GM12878 (cell line): Measurements from ENCODE around the gene PHF2. TPM values are rescaled to one million over a fixed set of nuclear protein-coding genes. Genes with fewer than 3 reads are reported as not detected.
A peak's percentile ranks its signal among the peaks of the same experiment; 100 is the strongest.

ENCODE experiments used
- ATAC-seq: fragments of 200-7000 bp; cut with Tn5 transposase; 3 replicates; pipeline ENCODE4 v1.9.1; 2020; ENCODE audit warnings: mild to moderate bottlenecking, moderate library complexity
- BruUV-seq: library from RNA; stranded (reverse); fragments of 400-500 nt; replicated peaks from 2 replicates; lab custom pipeline; 2021; lab: Mats Ljungman, UMichigan
- CTCF ChIA-PET: fragments of 300-600 bp; sonication (Branson Sonifier 250); formaldehyde crosslinking; extraction: SDS; loops from one replicate; lab custom pipeline; 2021; ENCODE audit warnings: inconsistent platforms; lab: Yijun Ruan, JAX
- POLR2A ChIA-PET: fragments of 350-600 bp; formaldehyde crosslinking; extraction: SDS; loops from one replicate; lab custom pipeline; 2021; ENCODE audit warnings: inconsistent platforms; lab: Charles Lee
- RAD21 ChIA-PET: fragments of 300-600 bp; sonication (Branson Sonifier 250); formaldehyde crosslinking; loops from one replicate; lab custom pipeline; 2023; ENCODE audit warnings: antibody characterized with exemption; ENCODE audit not compliant: unreplicated experiment; lab: Charles Lee
- SMC1A ChIA-PET: fragments of 300-600 bp; sonication (Branson Sonifier 250); formaldehyde crosslinking; loops from one replicate; lab custom pipeline; 2023; ENCODE audit not compliant: unreplicated experiment, uncharacterized antibody; lab: Charles Lee
- DNase-seq: peaks from one replicate; pipeline ENCODE4 v3.0.0-alpha.2; 2011; ENCODE audit warnings: low read depth, low spot score
- FAIRE-seq: peaks from 3 replicates; lab custom pipeline; 2011; peaks lifted over from hg19 to GRCh38; lab: Jason Lieb, UNC
- H2AFZ ChIP-seq: 2 replicates; pipeline ENCODE4 v1.6.0; 2011; ENCODE audit warnings: low read depth, low read length, control low read depth; ENCODE audit not compliant: control insufficient read depth
- H3K27ac ChIP-seq: 2 replicates; pipeline ENCODE4 v1.5.1; 2011; ENCODE audit warnings: control low read depth; ENCODE audit not compliant: control insufficient read depth, insufficient read depth
- H3K27me3 ChIP-seq, 2 experiments: replicated peaks in 1 of 2; 2 replicates each; pipeline versions ENCODE4 v1.6.0 to v1.6.1; 2011; ENCODE audit warnings: low read length in 1 of 2; ENCODE audit not compliant: control insufficient read depth in 2 of 2, insufficient read depth in 2 of 2
- H3K36me3 ChIP-seq, 2 experiments: 2 replicates each; pipeline ENCODE4 v1.5.1; 2011; ENCODE audit warnings: low read length in 1 of 2; ENCODE audit not compliant: control insufficient read depth in 2 of 2, insufficient read depth in 2 of 2
- H3K4me1 ChIP-seq: 2 replicates; pipeline ENCODE4 v1.6.1; 2011; ENCODE audit warnings: mild to moderate bottlenecking, low read length, moderate library complexity, mixed read lengths; ENCODE audit not compliant: control insufficient read depth, insufficient read depth
- H3K4me2 ChIP-seq: 2 replicates; pipeline ENCODE4 v1.6.0; 2011; ENCODE audit warnings: control low read depth; ENCODE audit not compliant: control insufficient read depth, insufficient read depth
- H3K4me3 ChIP-seq: fragments of 200-600 bp; sonication (generic); 2 replicates; pipeline ENCODE4 v1.5.1; 2016
- H3K79me2 ChIP-seq: 2 replicates; pipeline ENCODE4 v1.6.0; 2011; ENCODE audit warnings: low read length; ENCODE audit not compliant: control insufficient read depth, insufficient read depth
- H3K9ac ChIP-seq: 2 replicates; pipeline ENCODE4 v1.8.0; 2011; ENCODE audit warnings: low read length, control low read depth, mixed read lengths; ENCODE audit not compliant: control insufficient read depth, insufficient read depth
- H3K9me3 ChIP-seq: replicated peaks from 3 replicates; pipeline ENCODE4 v1.5.1; 2011; ENCODE audit warnings: mild to moderate bottlenecking, low read length; ENCODE audit not compliant: control insufficient read depth, insufficient read depth
- H4K20me1 ChIP-seq: 2 replicates; pipeline ENCODE4 v1.6.0; 2011; ENCODE audit not compliant: control insufficient read depth, insufficient read depth
- DPF2 ChIP-seq: fragments of 450-650 bp; IDR thresholded peaks from 2 replicates; pipeline ENCODE4 v1.6.1; 2017; ENCODE audit warnings: mild to moderate bottlenecking
- FOS ChIP-seq: IDR thresholded peaks from 3 replicates; pipeline ENCODE4 v1.6.1; 2011; ENCODE audit warnings: borderline replicate concordance; ENCODE audit not compliant: insufficient read length; ENCODE audit errors: extremely low read depth
- GATAD2B ChIP-seq: fragments of 450-650 bp; conservative IDR thresholded peaks from 2 replicates; pipeline ENCODE4 v1.6.1; 2017; ENCODE audit warnings: low read depth, mild to moderate bottlenecking, moderate library complexity
- IKZF1 ChIP-seq: fragments of 450-650 bp; conservative IDR thresholded peaks from 2 replicates; pipeline ENCODE4 v1.6.1; 2017; ENCODE audit warnings: antibody characterized with exemption, mild to moderate bottlenecking
- LARP7 ChIP-seq: fragments of 450-650 bp; IDR thresholded peaks from 2 replicates; pipeline ENCODE4 v1.6.1; 2017; ENCODE audit warnings: mild to moderate bottlenecking
- NFYB ChIP-seq: IDR thresholded peaks from 2 replicates; pipeline ENCODE4 v1.6.1; 2011; ENCODE audit warnings: low read depth, mild to moderate bottlenecking, low read length, improper control_type of control experiment, moderate library complexity; ENCODE audit not compliant: insufficient read depth
- NR2F1 ChIP-seq: fragments of 450-650 bp; conservative IDR thresholded peaks from 2 replicates; pipeline ENCODE4 v1.6.1; 2017; ENCODE audit warnings: mild to moderate bottlenecking
- RB1 ChIP-seq: fragments of 450-650 bp; formaldehyde crosslinking; IDR thresholded peaks from 2 replicates; pipeline ENCODE4 v1.6.1; 2017; ENCODE audit warnings: mild to moderate bottlenecking, borderline replicate concordance
- ZNF274 ChIP-seq: IDR thresholded peaks from one replicate; pipeline ENCODE4 v1.8.0; 2011; ENCODE audit not compliant: insufficient read length, insufficient read depth
- ZZZ3 ChIP-seq: IDR thresholded peaks from 2 replicates; pipeline ENCODE4 v1.6.1; 2011; ENCODE audit warnings: low read depth; ENCODE audit not compliant: control insufficient read depth, insufficient read length
- WGBS: methylation state at CpG from one replicate; pipeline ENCODE4 v1.1.6; 2016; ENCODE audit warnings: low lambda C conversion rate; ENCODE audit not compliant: insufficient replicate concordance, insufficient coverage; ENCODE audit errors: missing lambda C conversion rate; 5-methylcytosine and 5-hydroxymethylcytosine counted together
- in situ Hi-C: fragments of 300-500 bp; cut with MboI; formaldehyde crosslinking; loops from 9 replicates; pipeline ENCODE4 v1.14.3; 2018; ENCODE audit warnings: mixed read lengths
- intact Hi-C: fragments of 100-400 bp; cut with micrococcal nuclease; formaldehyde crosslinking; loops from one replicate; pipeline ENCODE4 v1.14.2; 2022; ENCODE audit not compliant: unreplicated experiment
- polyA plus RNA-seq, 11 experiments: library from polyadenylated mRNA; depleted of rRNA in 4 of 11; unstranded in 6 of 11; stranded (reverse) in 5 of 11; fragments of >200 nt; fragmentation: Nextera tagmentation in 4 of 11; fragmentation: Illumina TruSeq in 1 of 11; extraction: Ambion mirVana in 4 of 11; extraction: Trizol in 1 of 11; gene quantifications; 1 replicate in 1 of 11; 2 replicates in 10 of 11; pipeline versions ENCODE4 v1.2.1 to v1.2.3, GENCODE V29; 2011 to 2016; ENCODE audit warnings: inconsistent platforms in 2 of 11, missing spikeins in 2 of 11, low read depth in 1 of 11
- total RNA-seq, 4 experiments: library from RNA; depleted of rRNA in 3 of 4; stranded (reverse); fragments of >200 nt in 3 of 4; fragmentation: Illumina TruSeq in 1 of 4; extraction: Trizol in 1 of 4; gene quantifications; 2 replicates each; pipeline versions ENCODE4 v1.2.1 to v1.2.3, GENCODE V29; 2013 to 2021
- TF ChIP-seq, protein P1 (sequence below): fragments of 450-650 bp; IDR thresholded peaks from 2 replicates; pipeline ENCODE4 v1.6.1; 2017; ENCODE audit warnings: antibody characterized with exemption, mild to moderate bottlenecking, moderate library complexity
- TF ChIP-seq, protein P2 (sequence below): fragments of 450-650 bp; IDR thresholded peaks from 2 replicates; pipeline ENCODE4 v1.6.1; 2017; ENCODE audit warnings: low read depth, mild to moderate bottlenecking, moderate library complexity
- TF ChIP-seq, protein P3 (sequence below): fragments of 450-650 bp; conservative IDR thresholded peaks from 2 replicates; pipeline ENCODE4 v1.6.1; 2017; ENCODE audit warnings: mild to moderate bottlenecking, moderate library complexity

Gene PHF2
- total and polyA plus RNA-seq, 10 of the 15 experiments (the other 5 are each of a cell fraction or from before 2014, with no cell fraction given), result 0.34 to 13.3 (median 5.5) TPM

DNA sequence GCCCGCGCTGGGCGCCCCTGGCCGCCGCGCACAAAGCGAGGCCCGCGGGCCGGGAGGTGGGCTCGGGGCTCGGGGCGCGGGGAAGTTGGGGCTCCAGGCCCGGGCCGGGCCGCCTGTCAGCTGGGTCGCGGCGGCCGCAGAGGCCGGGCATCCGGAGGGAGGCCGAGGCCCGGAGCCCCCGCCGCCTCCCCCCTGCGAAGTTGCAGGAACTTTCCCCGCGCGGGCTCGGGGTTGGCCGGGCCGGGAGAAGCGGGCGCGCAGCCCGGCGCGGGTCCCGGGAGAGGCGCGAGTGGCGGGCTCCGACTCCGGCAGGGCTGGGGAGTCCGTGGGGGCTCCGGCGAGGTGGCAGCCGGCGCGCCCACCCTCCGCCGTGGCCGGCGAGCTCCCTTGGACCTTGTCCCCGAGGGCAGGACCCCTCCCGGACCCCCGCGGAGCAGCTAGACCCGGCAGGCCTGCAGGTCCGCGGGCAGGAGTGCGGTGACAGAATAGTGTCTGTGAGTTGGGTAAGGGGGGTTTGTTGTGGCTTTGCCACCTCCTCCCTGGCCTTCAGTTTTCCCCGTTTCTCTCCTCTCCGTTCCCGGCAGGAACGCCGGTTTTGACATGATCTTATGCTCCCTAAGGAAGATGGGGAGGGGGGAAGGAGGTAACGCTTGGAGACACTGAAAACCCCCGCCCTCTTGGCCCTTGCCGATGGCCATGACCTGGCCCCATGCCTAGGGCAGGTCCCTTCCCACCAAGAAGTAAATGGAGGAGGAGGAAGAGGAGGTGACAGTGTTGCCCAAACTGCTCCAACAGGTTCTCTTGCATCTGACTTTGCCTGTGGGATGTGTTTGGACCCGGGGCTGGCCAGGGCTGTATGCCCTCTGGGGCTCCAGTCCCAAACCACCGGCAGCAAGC lies 942 bp downstream of the PHF2 start:
- RAD21 ChIA-PET, result no interaction called here
- peaks cover 6% of the 10 kb centered on the region for H3K79me2 ChIP-seq
- no peaks in the 10 kb centered on the region for H3K27me3 ChIP-seq
- H3K9ac ChIP-seq, result peak overlapping the region; percentile 74
- TF ChIP-seq FOS (no peak), DPF2 (peak; percentile 42; the same call in 1 of the 2 replicates), ZNF274 (no peak), LARP7 (peak; percentile 47; the same call in 1 of the 2 replicates), GATAD2B (0 out of 2 replicates have a peak, but pooled peaks have one; percentile 54), RB1 (peak; percentile 26; the same call in 1 of the 2 replicates), NFYB (no peak), IKZF1 (peak; percentile 34; the same call in 1 of the 2 replicates), NR2F1 (0 out of 2 replicates have a peak, but pooled peaks have one; percentile 29), ZZZ3 (no peak)
- TF ChIP-seq, protein P1, sequence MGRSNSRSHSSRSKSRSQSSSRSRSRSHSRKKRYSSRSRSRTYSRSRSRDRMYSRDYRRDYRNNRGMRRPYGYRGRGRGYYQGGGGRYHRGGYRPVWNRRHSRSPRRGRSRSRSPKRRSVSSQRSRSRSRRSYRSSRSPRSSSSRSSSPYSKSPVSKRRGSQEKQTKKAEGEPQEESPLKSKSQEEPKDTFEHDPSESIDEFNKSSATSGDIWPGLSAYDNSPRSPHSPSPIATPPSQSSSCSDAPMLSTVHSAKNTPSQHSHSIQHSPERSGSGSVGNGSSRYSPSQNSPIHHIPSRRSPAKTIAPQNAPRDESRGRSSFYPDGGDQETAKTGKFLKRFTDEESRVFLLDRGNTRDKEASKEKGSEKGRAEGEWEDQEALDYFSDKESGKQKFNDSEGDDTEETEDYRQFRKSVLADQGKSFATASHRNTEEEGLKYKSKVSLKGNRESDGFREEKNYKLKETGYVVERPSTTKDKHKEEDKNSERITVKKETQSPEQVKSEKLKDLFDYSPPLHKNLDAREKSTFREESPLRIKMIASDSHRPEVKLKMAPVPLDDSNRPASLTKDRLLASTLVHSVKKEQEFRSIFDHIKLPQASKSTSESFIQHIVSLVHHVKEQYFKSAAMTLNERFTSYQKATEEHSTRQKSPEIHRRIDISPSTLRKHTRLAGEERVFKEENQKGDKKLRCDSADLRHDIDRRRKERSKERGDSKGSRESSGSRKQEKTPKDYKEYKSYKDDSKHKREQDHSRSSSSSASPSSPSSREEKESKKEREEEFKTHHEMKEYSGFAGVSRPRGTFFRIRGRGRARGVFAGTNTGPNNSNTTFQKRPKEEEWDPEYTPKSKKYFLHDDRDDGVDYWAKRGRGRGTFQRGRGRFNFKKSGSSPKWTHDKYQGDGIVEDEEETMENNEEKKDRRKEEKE, result no peak
- TF ChIP-seq, protein P2, sequence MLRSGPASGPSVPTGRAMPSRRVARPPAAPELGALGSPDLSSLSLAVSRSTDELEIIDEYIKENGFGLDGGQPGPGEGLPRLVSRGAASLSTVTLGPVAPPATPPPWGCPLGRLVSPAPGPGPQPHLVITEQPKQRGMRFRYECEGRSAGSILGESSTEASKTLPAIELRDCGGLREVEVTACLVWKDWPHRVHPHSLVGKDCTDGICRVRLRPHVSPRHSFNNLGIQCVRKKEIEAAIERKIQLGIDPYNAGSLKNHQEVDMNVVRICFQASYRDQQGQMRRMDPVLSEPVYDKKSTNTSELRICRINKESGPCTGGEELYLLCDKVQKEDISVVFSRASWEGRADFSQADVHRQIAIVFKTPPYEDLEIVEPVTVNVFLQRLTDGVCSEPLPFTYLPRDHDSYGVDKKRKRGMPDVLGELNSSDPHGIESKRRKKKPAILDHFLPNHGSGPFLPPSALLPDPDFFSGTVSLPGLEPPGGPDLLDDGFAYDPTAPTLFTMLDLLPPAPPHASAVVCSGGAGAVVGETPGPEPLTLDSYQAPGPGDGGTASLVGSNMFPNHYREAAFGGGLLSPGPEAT, result 0 out of 2 replicates have a peak, but pooled peaks have one; percentile 17
- TF ChIP-seq, protein P3, sequence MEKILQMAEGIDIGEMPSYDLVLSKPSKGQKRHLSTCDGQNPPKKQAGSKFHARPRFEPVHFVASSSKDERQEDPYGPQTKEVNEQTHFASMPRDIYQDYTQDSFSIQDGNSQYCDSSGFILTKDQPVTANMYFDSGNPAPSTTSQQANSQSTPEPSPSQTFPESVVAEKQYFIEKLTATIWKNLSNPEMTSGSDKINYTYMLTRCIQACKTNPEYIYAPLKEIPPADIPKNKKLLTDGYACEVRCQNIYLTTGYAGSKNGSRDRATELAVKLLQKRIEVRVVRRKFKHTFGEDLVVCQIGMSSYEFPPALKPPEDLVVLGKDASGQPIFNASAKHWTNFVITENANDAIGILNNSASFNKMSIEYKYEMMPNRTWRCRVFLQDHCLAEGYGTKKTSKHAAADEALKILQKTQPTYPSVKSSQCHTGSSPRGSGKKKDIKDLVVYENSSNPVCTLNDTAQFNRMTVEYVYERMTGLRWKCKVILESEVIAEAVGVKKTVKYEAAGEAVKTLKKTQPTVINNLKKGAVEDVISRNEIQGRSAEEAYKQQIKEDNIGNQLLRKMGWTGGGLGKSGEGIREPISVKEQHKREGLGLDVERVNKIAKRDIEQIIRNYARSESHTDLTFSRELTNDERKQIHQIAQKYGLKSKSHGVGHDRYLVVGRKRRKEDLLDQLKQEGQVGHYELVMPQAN, result no peak
- TF ChIP-seq, all 136 proteins: peak for 7
- peak; percentile 72 for FAIRE-seq
- SMC1A ChIA-PET, result no interaction called here
- Histone ChIP-seq H4K20me1 (no peaks in the 10 kb centered on the region), H3K4me3 (peak overlapping the region; percentile 68), H3K36me3 (no peaks in the 10 kb centered on the region), H3K4me2 (peak overlapping the region; percentile 84), H2AFZ (peak overlapping the region; percentile 51), H3K27ac (no peak overlapping the region), H3K4me1 (peaks cover 11% of the 10 kb centered on the region), H3K9me3 (no peaks in the 10 kb centered on the region)
- POLR2A ChIA-PET, result interaction anchor here (0.6 kb wide), 1 partner anchor 32 kb away, joined by 10 read pairs; no protein-coding TSS in a partner anchor
- CTCF ChIA-PET, result no interaction called here
- 7% methylated on average over 51 of the region's 74 CpGs for WGBS
- peak; percentile 17 for ATAC-seq
- intact Hi-C loops (no loop called here), in situ Hi-C loops (no loop called here)
- BruUV-seq, result no TSS peak
- DNase-seq, result no peak
